ENCODE measurements around the gene KRTAP4-16.
"Not testable (repeated sequence)": the region's sequence is repeated elsewhere in the genome, so short reads cannot be mapped to it uniquely, and the experiment has no call there.

Gene KRTAP4-16

GRCh38 chr17:41101586-41102259, at the start of gene KRTAP4-16:
KRTAP4-16 (minus strand) TSS chr17:41102209; CDS start chr17:41102209, 0 bp downstream.
- no peak for DNase-seq (ENCODE audit: low read depth)

DNA sequence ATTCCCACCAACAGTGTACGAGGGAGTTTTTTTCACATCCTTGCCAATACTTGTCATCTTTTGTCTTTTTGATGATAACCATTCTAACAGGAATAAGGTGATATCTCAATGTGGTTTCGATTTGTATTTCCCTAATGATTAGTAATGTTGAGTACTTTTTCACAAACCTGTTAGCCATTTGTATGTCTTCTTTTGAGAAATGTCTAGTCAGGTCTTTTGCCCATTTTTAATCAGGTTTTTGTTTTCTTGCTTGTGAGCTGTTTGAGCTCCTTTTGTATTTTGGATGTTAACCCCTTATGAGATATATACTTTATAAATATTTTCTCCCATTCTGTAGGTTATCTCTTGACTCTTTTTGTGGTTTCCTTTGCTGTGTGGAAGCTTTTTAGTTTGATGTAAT, 49.5 kb upstream of the KRTAP4-16 start:
- no peak for DNase-seq (ENCODE audit: low read depth)

GRCh38 chr17:41150026-41150425, 48.0 kb upstream of the KRTAP4-16 start:
- DNase-seq (ENCODE audit: low read depth) = no peak

DNA sequence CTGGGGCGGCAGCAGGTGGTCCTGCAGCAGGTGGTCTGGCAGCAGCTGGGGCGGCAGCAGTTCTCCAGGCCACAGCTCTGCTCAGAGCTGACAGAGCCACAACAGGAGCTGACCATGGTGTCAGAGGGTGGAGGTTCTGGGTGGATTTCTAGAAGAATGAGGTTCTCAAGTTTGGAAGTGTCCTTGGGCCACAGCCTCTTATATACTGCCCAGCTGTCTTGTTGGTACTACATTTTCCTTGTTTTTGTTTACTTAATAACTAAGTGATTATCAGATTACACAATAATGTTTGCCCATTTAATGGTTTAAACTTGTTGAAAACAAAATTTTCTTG, 47.6 kb upstream of the KRTAP4-16 start, which contains the start of gene KRTAP4-5:
TSS of gene KRTAP4-5 (minus strand) at position 174 of the 334 bp plus-strand sequence. CDS start at position 116, 58 bp downstream.
- no peak for DNase-seq (ENCODE audit: low read depth)

DNA sequence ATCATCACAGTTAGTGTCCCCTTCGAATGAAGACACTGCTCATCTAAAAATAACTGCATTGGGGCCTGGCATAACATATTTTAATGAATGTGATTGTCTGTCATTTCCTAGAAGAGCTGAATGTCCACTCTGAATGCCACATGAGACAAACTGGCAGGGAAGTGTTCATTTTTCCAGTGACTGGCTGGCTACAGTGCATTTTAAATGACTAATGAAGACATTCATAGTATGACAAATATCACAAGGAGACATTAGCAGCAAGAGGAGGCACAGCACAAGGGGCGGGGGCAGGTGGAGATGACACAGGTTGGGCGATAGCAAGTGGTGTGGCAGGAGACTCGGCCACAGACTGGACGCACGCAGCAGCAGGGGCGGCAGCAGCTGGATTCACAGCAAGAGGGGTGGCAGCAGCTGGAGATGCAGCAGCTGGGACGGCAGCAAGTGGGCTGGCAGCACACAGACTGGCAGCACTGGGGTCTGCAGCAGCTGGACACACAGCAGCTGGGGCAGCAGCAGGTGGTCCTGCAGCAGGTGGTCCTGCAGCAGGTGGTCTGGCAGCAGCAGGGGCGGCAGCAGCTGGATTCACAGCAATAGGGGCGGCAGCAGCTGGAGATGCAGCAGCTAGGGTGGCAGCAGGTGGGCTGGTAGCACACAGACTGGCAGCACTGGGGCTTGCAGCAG, 47.1 kb upstream of the KRTAP4-16 start:
- not testable (repeated sequence) for DNase-seq (ENCODE audit: low read depth)

DNA sequence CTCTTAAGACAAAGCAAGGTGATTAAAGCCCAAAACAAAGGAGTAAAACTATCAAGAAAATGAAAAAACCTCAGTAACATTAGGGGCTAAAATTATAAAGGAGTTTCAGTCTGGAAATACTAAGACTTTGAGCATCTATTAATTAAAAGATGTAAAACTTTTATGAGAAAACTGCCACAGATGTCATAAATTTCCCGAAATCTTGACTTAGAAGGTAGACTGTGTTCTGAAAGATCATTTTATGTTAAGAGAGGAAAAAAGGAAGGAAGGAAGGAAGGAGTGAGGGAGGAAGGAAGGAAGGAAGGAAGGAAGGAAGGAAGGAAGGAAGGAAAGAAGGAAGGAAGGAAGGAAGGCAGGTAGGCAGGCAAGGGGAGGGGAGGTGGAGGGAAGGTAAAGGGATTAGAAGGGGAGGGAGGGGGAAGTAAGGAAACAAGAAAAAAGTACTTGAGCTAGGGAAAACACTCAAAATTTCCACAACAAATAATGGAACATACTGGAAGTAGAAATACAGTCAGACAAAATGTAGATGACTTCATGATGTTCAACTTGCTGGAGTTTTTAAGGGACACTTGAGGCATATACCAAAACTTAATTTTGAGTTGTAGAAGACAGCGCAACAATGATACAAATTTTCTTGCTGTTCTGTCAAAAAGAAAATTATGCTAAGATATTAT, 45.7 kb upstream of the KRTAP4-16 start:
- DNase-seq (ENCODE audit: low read depth) = no peak

DNA sequence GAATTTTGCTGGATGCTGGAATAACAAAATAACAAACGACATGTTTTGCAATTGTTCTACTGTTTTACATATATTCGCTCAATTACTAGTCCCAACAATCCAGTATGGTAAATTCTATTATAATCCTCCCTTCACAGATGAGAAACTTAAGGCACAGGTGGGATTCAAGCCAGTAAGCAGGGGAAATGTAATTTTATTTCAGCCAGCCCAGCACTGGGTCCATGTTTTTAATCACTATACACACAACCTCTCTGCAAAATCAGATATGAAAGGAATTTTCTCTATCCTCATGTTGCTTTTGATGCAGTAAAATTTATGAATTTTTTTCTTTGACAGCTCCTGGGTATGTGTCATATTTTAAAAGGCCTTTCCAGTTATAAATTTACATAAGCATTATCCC, 43.3 kb upstream of the KRTAP4-16 start:
- DNase-seq (ENCODE audit: low read depth) = no peak

GRCh38 chr17:41144846-41145245, 42.8 kb upstream of the KRTAP4-16 start:
- no peak for DNase-seq (ENCODE audit: low read depth)

- no peak for DNase-seq (ENCODE audit: low read depth)
Observed at GRCh38 chr17:41141361-41141760, 39.4 kb upstream of the KRTAP4-16 start.

- peak; percentile 86 for DNase-seq (ENCODE audit: low read depth)
Observed at GRCh38 chr17:41140360-41141131, 38.5 kb upstream of the KRTAP4-16 start, which contains the start of gene KRTAP4-6. KRTAP4-6 (minus strand) TSS chr17:41140544; CDS start chr17:41140487, 57 bp downstream.

- DNase-seq (ENCODE audit: low read depth) = not testable (repeated sequence)
Observed at GRCh38 chr17:41139865-41140264, 37.9 kb upstream of the KRTAP4-16 start.

DNA sequence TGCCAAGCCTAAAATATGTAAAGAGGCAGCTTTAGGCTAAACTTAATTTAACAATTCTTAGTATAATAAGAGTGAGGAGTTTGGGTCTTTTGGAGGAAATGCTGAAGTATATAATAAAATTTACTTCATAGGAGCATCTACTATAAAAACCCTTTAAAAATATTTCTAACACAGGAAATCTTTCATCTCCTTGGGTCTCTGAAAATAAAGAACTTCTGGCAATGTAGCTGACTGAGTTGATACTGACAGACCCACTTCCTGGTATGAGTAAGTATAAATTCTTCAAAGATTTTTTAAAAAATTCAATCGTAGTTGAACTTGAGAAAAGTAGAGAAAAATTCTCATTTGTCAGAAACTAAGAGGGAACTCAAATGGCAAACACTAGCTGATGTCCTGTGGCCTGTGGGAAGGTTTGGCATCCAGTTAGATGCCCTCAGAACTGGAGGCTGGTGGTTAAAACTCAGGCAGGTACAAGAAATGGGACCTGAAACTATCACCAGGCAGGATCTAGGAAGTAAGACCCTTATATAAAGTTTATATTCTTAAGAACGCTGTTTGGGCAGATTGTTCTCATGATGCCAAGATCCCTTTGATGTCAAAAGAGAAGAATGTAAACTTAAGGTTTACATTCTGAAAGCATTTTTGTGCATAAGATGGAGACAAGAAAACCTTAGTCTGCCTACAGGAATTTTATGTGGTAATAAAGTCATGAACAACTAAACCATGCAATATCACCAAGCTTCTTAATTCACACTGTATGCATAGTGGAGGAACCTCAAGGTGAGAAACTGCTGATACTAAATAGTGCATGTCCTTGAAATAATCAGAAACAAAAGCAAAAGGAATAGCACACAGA, 32.1 kb upstream of the KRTAP4-16 start:
- no peak for DNase-seq (ENCODE audit: low read depth)

DNA sequence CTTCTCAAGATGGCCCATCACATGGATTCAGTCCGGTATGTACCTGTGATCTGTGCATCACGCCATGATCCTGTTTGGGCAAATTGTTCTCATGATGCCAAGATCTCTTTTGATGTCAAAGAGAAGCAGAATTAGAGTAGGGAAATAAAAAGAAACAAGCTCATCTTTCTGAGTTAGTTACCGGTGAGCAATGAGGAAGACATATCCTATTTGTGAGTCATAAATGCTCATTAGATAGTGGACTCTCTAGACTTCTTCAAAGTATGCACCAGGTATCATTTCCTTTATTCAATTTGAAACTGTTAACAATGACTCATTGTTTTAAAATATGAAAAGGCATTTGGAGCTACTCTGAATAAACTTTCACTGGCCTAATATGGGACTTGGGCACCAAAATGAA, 30.0 kb upstream of the KRTAP4-16 start:
- no peak for DNase-seq (ENCODE audit: low read depth)

- DNase-seq (ENCODE audit: low read depth) = no peak
Observed at GRCh38 chr17:41127371-41127770, 25.4 kb upstream of the KRTAP4-16 start.

DNA sequence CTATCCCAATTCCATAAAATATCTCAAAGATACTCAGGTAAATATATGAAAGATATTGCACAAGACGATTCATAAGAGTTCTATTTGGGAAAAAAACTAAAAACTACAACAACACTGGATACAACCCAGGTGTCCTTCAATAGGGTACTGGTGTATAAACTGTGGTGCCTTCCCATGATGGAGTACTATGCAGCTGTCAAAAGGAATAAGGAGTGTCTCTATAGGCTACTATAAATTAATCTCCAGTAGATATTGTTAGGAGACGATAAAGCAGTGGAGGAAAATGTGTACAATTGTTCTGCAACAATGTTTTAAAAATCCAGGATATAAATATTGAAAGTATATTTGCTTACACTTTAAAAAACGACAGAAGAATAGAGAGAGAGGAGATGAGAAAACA, 24.4 kb upstream of the KRTAP4-16 start:
- no peak for DNase-seq (ENCODE audit: low read depth)

- no peak for DNase-seq (ENCODE audit: low read depth)
Observed at GRCh38 chr17:41125064-41125463, 23.1 kb upstream of the KRTAP4-16 start.

- DNase-seq (ENCODE audit: low read depth) = not testable (repeated sequence)
Observed at GRCh38 chr17:41123991-41124371, 22.0 kb upstream of the KRTAP4-16 start, which contains the start of gene KRTAP4-12. KRTAP4-12 (minus strand) TSS chr17:41124182; CDS start chr17:41124122, 60 bp downstream.

DNA sequence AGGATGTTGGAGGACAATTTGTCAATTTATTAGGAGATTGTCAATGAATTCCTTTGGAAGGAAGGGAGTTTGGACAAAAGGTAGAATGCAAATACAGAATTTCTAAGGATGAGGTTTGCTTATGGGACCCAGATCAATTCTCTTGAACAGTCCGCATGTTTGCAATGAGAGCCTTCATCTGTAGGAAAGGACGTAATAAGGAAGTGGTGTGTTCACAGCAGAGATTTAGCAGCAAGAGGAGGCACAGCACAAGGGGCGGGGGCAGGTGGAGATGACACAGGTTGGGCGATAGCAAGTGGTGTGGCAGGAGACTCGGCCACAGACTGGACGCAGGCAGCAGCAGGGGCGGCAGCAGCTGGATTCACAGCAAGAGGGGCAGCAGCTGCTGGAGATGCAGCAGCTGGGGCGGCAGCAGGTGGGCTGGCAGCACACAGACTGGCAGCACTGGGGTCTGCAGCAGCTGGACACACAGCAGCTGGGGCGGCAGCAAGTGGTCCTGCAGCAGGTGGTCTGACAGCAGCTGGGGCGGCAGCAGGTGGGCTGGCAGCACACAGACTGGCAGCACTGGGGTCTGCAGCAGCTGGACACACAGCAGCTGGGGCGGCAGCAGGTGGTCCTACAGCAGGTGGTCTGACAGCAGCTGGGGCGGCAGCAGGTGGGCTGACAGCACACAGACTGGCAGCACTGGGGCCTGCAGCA, 21.4 kb upstream of the KRTAP4-16 start:
- not testable (repeated sequence) for DNase-seq (ENCODE audit: low read depth)

DNA sequence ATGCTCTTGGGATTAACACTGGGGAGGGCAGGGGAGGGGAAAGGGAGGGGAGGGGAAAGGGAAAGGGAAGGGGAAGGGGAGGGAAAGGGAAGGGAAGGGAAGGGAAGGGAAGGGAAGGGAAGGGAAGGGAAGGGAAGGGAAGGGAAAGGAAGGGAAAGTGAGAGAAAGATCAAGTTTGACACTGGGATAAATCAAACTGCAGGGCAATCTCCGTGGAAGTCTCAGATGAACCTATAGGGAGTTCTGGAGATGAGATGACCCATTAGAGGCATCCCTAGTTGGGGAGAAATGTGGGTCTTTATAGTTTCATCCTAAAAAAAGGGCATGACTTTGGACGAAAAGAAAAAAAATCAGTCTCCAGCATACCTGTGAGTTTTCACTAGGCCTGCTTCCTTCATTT, 19.7 kb upstream of the KRTAP4-16 start:
- no peak for DNase-seq (ENCODE audit: low read depth)
